Activated CD4-positive, alpha-beta T cell treated with anti-CD3 and anti-CD28 coated beads for 24 hours (primary cell): Measurements from ENCODE around the gene CDC6.

Experiments used
- DNase-seq, 2 donors: peaks; one replicate each; pipeline ENCODE4 v3.0.0-alpha.2; 2020; ENCODE audit warnings: low read depth in 2 of 2

The CDC6 gene

GRCh38 chr17:40352237-40352778 lies 64.6 kb downstream of the CDC6 start:
- no peak for DNase-seq

GRCh38 chr17:40352779-40353394 lies 65.2 kb downstream of the CDC6 start:
- DNase-seq, result no peak
